GM21825 (cell line): ENCODE measurements around the gene RPAP3.

Experiments
- ATAC-seq: cut with Tn5 transposase; IDR thresholded peaks from one replicate; pipeline ENCODE4 v1.9.1; 2021; ENCODE audit warnings: mild to moderate bottlenecking, moderate library complexity; ENCODE audit not compliant: unreplicated experiment

The RPAP3 gene

GRCh38 chr12:47744005-47744651, 38.3 kb upstream of the RPAP3 start:
- ATAC-seq = no peak

GRCh38 chr12:47743311-47743860, 37.6 kb upstream of the RPAP3 start:
- ATAC-seq = no peak

- no peak for ATAC-seq
Measured at GRCh38 chr12:47742253-47742825, 36.5 kb upstream of the RPAP3 start.

DNA sequence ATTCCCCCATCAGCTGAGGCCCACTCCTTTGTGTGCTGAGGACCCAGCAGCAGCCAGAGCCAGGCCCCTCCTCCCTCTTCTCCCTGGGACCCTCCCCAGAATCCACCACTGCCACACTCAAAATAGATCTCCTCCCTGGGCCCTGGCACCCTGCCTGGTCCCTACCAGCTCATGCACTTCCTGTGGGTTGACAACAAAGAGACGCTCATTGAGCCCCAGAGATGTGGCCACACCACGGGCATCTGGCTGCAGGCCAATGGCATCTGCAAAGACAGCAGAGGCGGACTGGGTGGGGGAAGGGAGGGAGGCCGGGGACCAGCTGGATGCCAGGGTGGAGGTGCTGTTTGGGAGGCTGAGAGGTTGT, 35.5 kb upstream of the RPAP3 start:
- no peak for ATAC-seq

GRCh38 chr12:47740606-47741339, 34.9 kb upstream of the RPAP3 start:
- peak; percentile 50 for ATAC-seq

- peak; percentile 64 for ATAC-seq
Measured at GRCh38 chr12:47739979-47740378, 34.1 kb upstream of the RPAP3 start.

DNA sequence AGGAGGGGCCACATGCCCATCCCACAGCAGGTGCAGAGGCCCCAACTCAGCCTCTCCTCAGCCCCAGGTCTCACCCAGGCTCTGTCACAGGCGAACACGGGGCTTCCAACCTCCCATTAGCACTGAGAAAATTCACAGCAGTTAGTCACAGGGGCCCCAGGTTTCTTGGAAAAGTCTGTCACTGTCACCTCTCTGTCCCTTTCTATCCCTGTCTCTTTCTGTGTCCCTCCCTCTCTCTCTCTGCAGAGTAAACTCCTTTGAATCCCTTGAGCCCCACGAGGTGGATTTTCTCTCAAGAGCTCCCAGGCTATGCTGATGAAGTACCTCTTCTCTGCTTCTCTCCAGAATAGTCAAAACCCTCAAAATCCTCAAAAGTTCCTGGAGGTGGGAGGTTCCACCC, 33.5 kb upstream of the RPAP3 start:
- ATAC-seq = no peak

DNA sequence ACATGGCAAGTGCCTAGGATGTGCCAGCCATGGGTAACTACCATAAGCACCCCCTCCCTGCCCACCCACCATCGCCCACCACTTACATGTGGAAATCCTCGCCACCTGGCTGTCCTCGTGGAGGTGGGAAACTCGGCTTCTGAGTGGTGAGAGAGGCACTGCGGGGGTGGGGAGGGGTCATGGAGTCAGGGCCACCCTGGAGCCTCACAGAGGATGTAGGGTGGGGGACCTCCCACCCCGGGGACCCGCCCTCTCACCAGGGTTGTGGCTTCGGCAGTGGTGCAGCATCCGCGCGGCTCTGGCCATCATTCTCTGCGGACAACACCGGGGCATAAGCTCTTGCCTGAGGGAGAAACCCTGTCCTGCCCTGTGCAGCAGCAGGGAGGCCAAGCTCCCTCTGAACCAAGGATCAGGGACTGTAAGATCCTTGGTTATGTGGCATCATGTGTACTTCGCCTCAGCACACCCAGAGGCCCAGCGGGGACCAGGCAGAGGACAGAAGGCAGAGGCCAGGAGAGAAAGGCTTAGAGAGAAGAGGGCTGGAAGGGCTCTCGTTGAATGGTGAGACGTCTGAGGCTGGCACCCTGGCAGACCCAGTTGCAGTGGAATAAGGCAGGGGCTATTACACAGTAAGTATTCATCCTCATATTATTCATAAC, 32.2 kb upstream of the RPAP3 start:
- no peak for ATAC-seq

DNA sequence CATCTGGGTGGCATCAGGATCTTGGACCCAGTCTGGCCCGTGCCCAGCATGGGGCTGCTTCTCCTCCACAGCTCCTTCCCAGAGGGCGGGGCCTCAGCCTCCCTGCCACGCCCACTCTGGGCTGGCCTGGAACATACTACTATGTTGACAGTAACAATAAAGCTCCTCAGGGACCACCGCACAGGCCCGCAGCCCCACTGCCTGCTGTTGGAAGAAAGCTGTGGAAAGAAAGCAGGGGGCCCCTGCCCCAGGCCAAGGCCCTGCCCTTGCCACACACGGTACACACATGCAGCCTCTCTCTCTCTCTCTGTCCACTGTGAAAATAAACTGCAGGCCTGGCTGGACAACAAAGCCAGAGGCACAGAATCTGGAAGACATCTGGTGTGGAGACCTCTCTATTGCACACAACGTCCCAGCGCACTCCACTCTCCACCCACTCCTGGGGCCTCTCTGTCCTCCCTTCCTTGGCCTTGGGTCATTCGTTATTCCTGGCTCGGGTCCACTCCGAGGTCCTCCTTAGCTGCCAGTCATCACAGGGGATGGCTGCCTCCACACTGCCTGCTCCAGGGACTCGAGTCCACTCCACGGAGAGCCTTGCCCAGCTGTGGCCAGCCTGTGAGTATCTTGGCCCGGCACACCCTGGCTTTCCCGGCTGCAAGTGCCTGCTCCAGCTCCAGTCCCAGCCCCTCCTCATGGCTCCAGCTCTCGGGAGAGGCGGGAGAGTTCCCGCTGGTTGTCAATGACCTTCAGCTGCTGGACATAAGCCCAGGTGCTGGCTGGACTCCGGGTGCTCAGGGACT, 31.2 kb upstream of the RPAP3 start:
- ATAC-seq = no peak

GRCh38 chr12:47736216-47736615, 30.4 kb upstream of the RPAP3 start:
- no peak for ATAC-seq

DNA sequence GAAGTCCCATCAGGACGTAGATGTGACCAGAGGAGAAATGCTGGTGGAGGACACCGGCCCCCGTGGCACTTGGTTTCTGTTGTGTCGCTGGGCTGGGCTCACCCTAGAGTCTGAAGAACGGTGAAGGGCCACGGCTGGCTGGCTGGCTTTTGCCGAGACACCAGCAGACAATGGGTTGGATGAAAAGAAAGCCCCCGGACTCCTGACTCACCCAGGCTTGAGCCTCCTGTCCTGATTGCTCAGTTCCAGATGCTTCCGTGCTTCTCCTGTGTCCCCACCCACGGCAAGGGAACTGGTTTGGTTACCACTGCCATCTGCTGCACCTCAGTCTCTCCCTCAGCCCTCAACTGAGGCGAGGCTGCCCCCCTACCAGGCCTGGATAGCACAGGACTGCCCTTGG, 29.8 kb upstream of the RPAP3 start:
- no peak for ATAC-seq

GRCh38 chr12:47734725-47735480, 29.1 kb upstream of the RPAP3 start:
- no peak for ATAC-seq

- ATAC-seq = no peak
Measured at GRCh38 chr12:47733142-47733541, 27.3 kb upstream of the RPAP3 start.

DNA sequence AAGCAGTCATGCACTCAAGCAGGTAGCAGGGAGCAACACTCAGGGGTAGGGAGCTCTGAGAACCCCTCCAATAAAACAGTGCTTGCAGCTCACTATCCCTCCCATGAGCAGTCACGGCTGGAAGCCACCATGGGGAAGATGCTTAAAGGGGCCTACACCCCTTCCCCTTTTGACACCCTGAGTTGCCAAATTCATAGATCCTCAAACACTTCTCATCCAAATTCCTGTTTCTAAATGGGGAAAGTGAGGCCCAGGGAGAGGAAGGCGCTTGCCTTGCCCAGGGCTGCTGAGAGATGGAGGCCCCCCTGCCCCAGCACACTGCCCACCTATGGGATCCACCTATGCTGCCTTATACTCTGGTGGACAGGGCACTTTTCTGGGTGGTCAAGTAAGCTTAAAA, 26.7 kb upstream of the RPAP3 start:
- no peak for ATAC-seq

DNA sequence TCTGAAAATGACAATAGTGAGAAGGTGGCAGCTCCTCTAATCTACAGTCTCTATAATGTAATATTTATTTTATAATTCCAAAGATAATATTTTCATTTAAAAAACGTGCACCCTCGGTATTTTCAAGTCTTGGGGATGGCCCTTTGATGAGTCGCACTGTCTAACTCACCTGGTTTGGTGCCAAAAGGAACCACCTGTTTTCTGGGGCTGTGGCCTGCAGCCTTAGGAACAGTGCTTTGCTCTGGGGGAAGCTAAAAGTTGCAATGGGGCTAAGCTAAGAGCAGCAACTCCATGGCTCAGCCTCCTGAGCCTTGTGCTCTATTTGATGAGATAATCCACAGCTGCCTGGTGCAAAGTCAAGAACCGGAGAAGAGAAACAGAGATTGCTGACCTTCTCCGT, 25.9 kb upstream of the RPAP3 start:
- no peak for ATAC-seq

GRCh38 chr12:47730341-47730744, 24.5 kb upstream of the RPAP3 start:
- no peak for ATAC-seq

- ATAC-seq = no peak
Measured at GRCh38 chr12:47729233-47729632, 23.4 kb upstream of the RPAP3 start.

GRCh38 chr12:47725893-47726292, 20.1 kb upstream of the RPAP3 start:
- ATAC-seq = peak; percentile 70

DNA sequence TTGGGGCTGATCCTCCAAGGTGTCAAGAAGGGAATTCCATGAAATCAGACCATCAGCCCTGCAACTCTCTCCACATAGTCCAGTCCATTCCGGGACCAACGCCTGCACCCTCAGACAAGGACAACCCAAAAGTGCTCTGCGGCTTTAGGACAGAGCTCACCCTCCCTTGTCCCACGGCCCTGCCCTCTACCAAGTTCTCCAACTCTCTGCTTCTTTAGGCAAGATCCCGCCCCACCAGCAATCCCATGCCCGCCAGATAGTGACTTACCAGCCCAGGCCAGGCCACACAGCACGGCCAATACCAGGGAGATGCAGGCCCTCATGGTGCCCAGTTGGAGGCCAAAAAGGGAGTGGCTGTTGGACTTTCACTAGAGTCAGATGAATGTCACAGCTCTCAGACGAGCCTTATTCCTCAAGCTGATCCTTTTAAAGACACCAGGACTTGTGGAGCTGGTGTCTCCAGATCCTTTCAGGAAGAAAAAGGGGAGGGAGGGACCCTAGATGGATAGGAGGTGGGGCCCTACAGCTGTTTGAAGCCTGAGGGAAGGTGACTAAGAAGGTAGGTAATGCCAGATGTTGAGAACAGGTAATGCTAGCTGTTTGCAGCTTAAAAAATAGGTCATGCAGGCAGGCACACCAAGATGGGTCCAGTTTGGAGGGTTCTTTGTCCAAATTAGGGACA, 19.4 kb upstream of the RPAP3 start, which contains the start of gene ENDOU:
Gene ENDOU, minus strand, starts transcription at position 400 of the 682 bp plus-strand sequence. Its CDS starts 77 bp downstream, at position 323.
- no peak for ATAC-seq
